SK-N-SH (cell line): ENCODE data around the gene COL8A1. TPM values are rescaled to one million over a fixed set of nuclear protein-coding genes. Genes with fewer than 3 reads are reported as not detected.
A peak's percentile ranks its signal among the peaks of the same experiment; 100 is the strongest.

Experiments
- CTCF ChIA-PET: fragments of 300-600, 350-600 bp; formaldehyde crosslinking; extraction: SDS; loops from one replicate; lab custom pipeline; 2021; lab: Yijun Ruan, JAX
- POLR2A ChIA-PET: fragments of 350-600 bp; sonication (Branson Sonifier 250); formaldehyde crosslinking; extraction: SDS; loops from one replicate; lab custom pipeline; 2020; ENCODE audit warnings: antibody characterized with exemption, inconsistent platforms; lab: Yijun Ruan, JAX
- DNase-seq: peaks from one replicate; pipeline ENCODE4 v3.0.0; 2012
- H2AFZ ChIP-seq: fragments of 200-600 bp; sonication (generic); 2 replicates; pipeline ENCODE4 v1.8.1; 2016; ENCODE audit warnings: antibody characterized with exemption, mild to moderate bottlenecking, low read depth
- H3F3A ChIP-seq: fragments of 200-600 bp; sonication (generic); replicated peaks from 2 replicates; pipeline ENCODE3; 2016; ENCODE audit warnings: antibody characterized with exemption, mild to moderate bottlenecking; ENCODE audit not compliant: insufficient read depth
- H3K27ac ChIP-seq, 2 experiments: fragments of 200-500 bp in 1 of 2; fragments of 200-600 bp in 1 of 2; sonication (Bioruptor generic) in 1 of 2; sonication (generic), shearing (Covaris generic) in 1 of 2; 2 replicates each; pipeline versions ENCODE4 v1.5.1 to v1.6.1; 2014 to 2016; ENCODE audit warnings: low read depth in 2 of 2, inconsistent platforms in 1 of 2, low read length in 1 of 2, mild to moderate bottlenecking in 1 of 2, mixed read lengths in 1 of 2
- H3K27me3 ChIP-seq: fragments of 200-600 bp; sonication (generic), shearing (Covaris generic); 2 replicates; pipeline ENCODE4 v1.6.1; 2016; ENCODE audit warnings: mixed run types; ENCODE audit not compliant: insufficient read depth
- H3K36me3 ChIP-seq, 2 experiments: fragments of 200-500 bp in 1 of 2; fragments of 200-600 bp in 1 of 2; sonication (Bioruptor generic) in 1 of 2; sonication (generic) in 1 of 2; replicated peaks in 1 of 2; 2 replicates each; pipeline versions ENCODE3 to v1.5.1; 2014 to 2016; ENCODE audit warnings: low read length in 1 of 2, mild to moderate bottlenecking in 1 of 2; ENCODE audit not compliant: insufficient read depth in 2 of 2, control insufficient read depth in 1 of 2
- H3K4me1 ChIP-seq, 2 experiments: fragments of 200-500 bp in 1 of 2; fragments of 200-600 bp in 1 of 2; sonication (Bioruptor generic) in 1 of 2; sonication (generic), shearing (Covaris generic) in 1 of 2; 2 replicates each; pipeline versions ENCODE4 v1.5.1 to v1.6.1; 2014 to 2016; ENCODE audit warnings: low read depth in 1 of 2, low read length in 1 of 2, mixed run types in 1 of 2; ENCODE audit not compliant: insufficient read depth in 2 of 2, control insufficient read depth in 1 of 2
- H3K4me2 ChIP-seq: fragments of 200-600 bp; sonication (generic), shearing (Covaris generic); 2 replicates; pipeline ENCODE4 v1.6.1; 2017; ENCODE audit warnings: mixed run types
- H3K4me3 ChIP-seq, 2 experiments: fragments of 200-500 bp in 1 of 2; fragments of 200-600 bp in 1 of 2; sonication (Bioruptor generic) in 1 of 2; sonication (generic), shearing (Covaris generic) in 1 of 2; 2 replicates each; pipeline versions ENCODE4 v1.5.1 to v1.8.1; 2014 to 2016; ENCODE audit warnings: low read depth in 2 of 2, inconsistent platforms in 1 of 2, low read length in 1 of 2, mild to moderate bottlenecking in 1 of 2, mixed read lengths in 1 of 2, moderate library complexity in 1 of 2
- H3K79me2 ChIP-seq: fragments of 200-600 bp; sonication (generic); 2 replicates; pipeline ENCODE4 v1.8.1; 2017; ENCODE audit warnings: mild to moderate bottlenecking; ENCODE audit not compliant: insufficient read depth
- H3K9ac ChIP-seq: fragments of 200-600 bp; sonication (generic); 2 replicates; pipeline ENCODE4 v1.6.1; 2017; ENCODE audit warnings: mixed run types
- H3K9me2 ChIP-seq: fragments of 200-600 bp; sonication (generic); 2 replicates; pipeline ENCODE4 v1.6.1; 2017; ENCODE audit warnings: mixed run types
- H3K9me3 ChIP-seq: fragments of 200-600 bp; sonication (generic); 2 replicates; pipeline ENCODE4 v1.6.1; 2017; ENCODE audit warnings: mixed run types, mild to moderate bottlenecking, moderate library complexity
- H4K20me1 ChIP-seq: fragments of 200-600 bp; sonication (generic); 2 replicates; pipeline ENCODE4 v1.6.1; 2017; ENCODE audit warnings: mild to moderate bottlenecking, mixed run types; ENCODE audit not compliant: insufficient read depth
- CHD2 ChIP-seq: fragments of 150-350 bp; IDR thresholded peaks from 2 replicates; pipeline ENCODE4 v1.6.1; 2018; ENCODE audit warnings: low read length; ENCODE audit not compliant: partially characterized antibody
- CTCF ChIP-seq: fragments of 200-600 bp; sonication (generic); IDR thresholded peaks from 2 replicates; pipeline ENCODE4 v1.6.1; 2017; ENCODE audit warnings: antibody characterized with exemption, mild to moderate bottlenecking, moderate library complexity
- EP300 ChIP-seq, 2 experiments: IDR thresholded peaks; 2 replicates each; pipeline versions ENCODE4 v1.4.0 to v1.6.1; 2012; ENCODE audit warnings: borderline replicate concordance in 1 of 2, low read depth in 1 of 2, low read length in 1 of 2
- FOSL2 ChIP-seq: IDR thresholded peaks from 2 replicates; pipeline ENCODE4 v1.4.0; 2012; ENCODE audit warnings: low read depth, mild to moderate bottlenecking, moderate library complexity, borderline replicate concordance
- FOXJ3 ChIP-seq: sonication (generic); formaldehyde crosslinking; IDR thresholded peaks from 2 replicates; pipeline ENCODE4 v1.5.1; 2020; ENCODE audit warnings: mild to moderate bottlenecking, missing genetic modification reagents
- JUND ChIP-seq: IDR thresholded peaks from 2 replicates; pipeline ENCODE4 v1.4.0; 2012
- MEF2A ChIP-seq: IDR thresholded peaks from 2 replicates; pipeline ENCODE4 v1.4.0; 2012; ENCODE audit warnings: low read depth, borderline replicate concordance
- NFIC ChIP-seq: IDR thresholded peaks from 2 replicates; pipeline ENCODE4 v1.4.0; 2012; ENCODE audit warnings: borderline replicate concordance
- PBX3 ChIP-seq: IDR thresholded peaks from 2 replicates; pipeline ENCODE4; 2012
- POLR2AphosphoS5 ChIP-seq: IDR thresholded peaks from 2 replicates; pipeline ENCODE4 v1.6.1; 2012; ENCODE audit warnings: low read depth, low read length
- RAD21 ChIP-seq: IDR thresholded peaks from 2 replicates; pipeline ENCODE4 v1.6.1; 2012; ENCODE audit warnings: mild to moderate bottlenecking, low read length
- SMC3 ChIP-seq: IDR thresholded peaks from 2 replicates; pipeline ENCODE4 v1.6.1; 2012; ENCODE audit warnings: low read depth, low read length, improper control_type of control experiment
- TCF12 ChIP-seq: IDR thresholded peaks from 2 replicates; pipeline ENCODE4 v1.4.0; 2012
- TEAD4 ChIP-seq: IDR thresholded peaks from 2 replicates; pipeline ENCODE4 v1.4.0; 2012; ENCODE audit warnings: mild to moderate bottlenecking, borderline replicate concordance; ENCODE audit not compliant: insufficient read depth
- ZBTB33 ChIP-seq: IDR thresholded peaks from 2 replicates; pipeline ENCODE4 v1.4.0; 2012; ENCODE audit warnings: low read depth, borderline replicate concordance
- WGBS: methylation state at CpG from one replicate; pipeline ENCODE4 v1.1.6; 2017; ENCODE audit warnings: low lambda C conversion rate; 5-methylcytosine and 5-hydroxymethylcytosine counted together
- polyA plus RNA-seq, 3 experiments: library from polyadenylated mRNA; depleted of rRNA; stranded (reverse); fragments of >200 nt; gene quantifications; 2 replicates each; pipeline ENCODE4 v1.2.3, GENCODE V29; 2012

COL8A1 gene
- polyA plus RNA-seq, 1 of the 3 experiments (the other 2 are of a cell fraction), result 4.0 TPM

GRCh38 chr3:99751649-99752048 is 113.3 kb downstream of the COL8A1 start:
- Histone ChIP-seq H4K20me1 (no peaks in the 10 kb centered on the region), H3K27me3 (no peaks in the 10 kb centered on the region), H3K79me2 (no peaks in the 10 kb centered on the region), H3K4me1 (peaks cover 0 to 8% of the 10 kb centered on the region in 2 experiments; a peak in 3 of 4 replicates), H3K27ac (peak overlapping the region in 1 of 2 experiments; percentile 84; a peak in 3 of 4 replicates), H3K4me2 (peak overlapping the region; percentile 47; the same call in 1 of the 2 replicates), H3K9me3 (no peaks in the 10 kb centered on the region), H3K9me2 (no peaks in the 10 kb centered on the region), H3K4me3 (0 out of 4 replicates have a peak overlapping the region, but pooled peaks of 1 of the 2 experiments have one; percentile 6), H3F3A (peaks cover 9% of the 10 kb centered on the region), H3K36me3 (no peaks in the 10 kb centered on the region), H3K9ac (peak overlapping the region; percentile 36; the same call in 1 of the 2 replicates), H2AFZ (peak overlapping the region; percentile 80)
- TF ChIP-seq MEF2A, result peak; percentile 89
- peak; percentile 57; the same call in 1 of the 2 replicates for TF ChIP-seq TCF12
- TF ChIP-seq NFIC, result peak; percentile 68; the same call in 1 of the 2 replicates
- TF ChIP-seq RAD21, result no peak
- no peak for TF ChIP-seq CHD2
- TF ChIP-seq TEAD4, result peak; percentile 34; the same call in 1 of the 2 replicates
- TF ChIP-seq FOSL2, result peak; percentile 95
- TF ChIP-seq EP300 (IDR thresholded peaks at IDR 0.05; ENCODE audit: borderline replicate concordance in 1 of 2, low read depth in 1 of 2, low read length in 1 of 2), result peak in 1 of 2 experiments; percentile 63; a peak in 2 of 4 replicates
- peak; percentile 88 for TF ChIP-seq JUND
- TF ChIP-seq PBX3, result peak; percentile 71
- TF ChIP-seq POLR2AphosphoS5, result no peak; the same call in 1 of the 2 replicates
- CTCF ChIA-PET, result interaction anchor here (0.8 to 3.1 kb wide), 3 partner anchors 14 to 253 kb away, joined by 3 to 8 read pairs (median 8); no protein-coding TSS in a partner anchor
- POLR2A ChIA-PET, result no interaction called here
- no peak for DNase-seq
- 10% methylated on average over 4 of the region's 4 CpGs for WGBS

- Histone ChIP-seq H2AFZ (no peak overlapping the region; the same call in 1 of the 2 replicates), H3K4me2 (0 out of 2 replicates have a peak overlapping the region, but pooled peaks have one; percentile 14), H3K9me2 (no peaks in the 10 kb centered on the region), H3K4me3 (no peak overlapping the region), H3K27me3 (no peaks in the 10 kb centered on the region), H3K4me1 (peaks cover 0 to 8% of the 10 kb centered on the region in 2 experiments; a peak in 2 of 4 replicates), H3F3A (peaks cover 9% of the 10 kb centered on the region), H3K9ac (no peak overlapping the region), H3K27ac (peak overlapping the region in 1 of 2 experiments; percentile 84; a peak in 1 of 4 replicates), H4K20me1 (no peaks in the 10 kb centered on the region), H3K36me3 (no peaks in the 10 kb centered on the region)
- peak; percentile 39 for DNase-seq
- ChIA-PET POLR2A (no interaction called here), CTCF (interaction anchor here (0.5 to 3.1 kb wide), 29 partner anchors 8 to 739 kb away, joined by 3 to 35 read pairs (median 4); no protein-coding TSS in a partner anchor)
- TF ChIP-seq CTCF (peak; percentile 89), SMC3 (peak; percentile 68), ZBTB33 (no peak), FOXJ3 (no peak), TEAD4 (no peak), RAD21 (peak; percentile 89)
- TF ChIP-seq, all 33 proteins: peak for 3
- H3K9me3 ChIP-seq, result no peaks in the 10 kb centered on the region
- WGBS, result 2% methylated on average over 3 of the region's 3 CpGs
- no peaks in the 10 kb centered on the region for H3K79me2 ChIP-seq
Measured at GRCh38 chr3:99753268-99753975, 115.0 kb downstream of the COL8A1 start.
